CD4-positive, alpha-beta T cell treated with Interleukin-6 at 100 ng/mL for 8 hours (primary cell): Measurements from ENCODE around the gene LHFPL6.

Experiments used
- DNase-seq: peaks from one replicate; pipeline ENCODE4 v3.0.0-alpha.2; 2020; ENCODE audit warnings: mixed read lengths, low spot score

LHFPL6 gene

GRCh38 chr13:39410964-39411363 lies 192.0 kb downstream of the LHFPL6 start:
- no peak for DNase-seq

GRCh38 chr13:39410096-39410901 lies 192.7 kb downstream of the LHFPL6 start:
- DNase-seq: no peak

DNA sequence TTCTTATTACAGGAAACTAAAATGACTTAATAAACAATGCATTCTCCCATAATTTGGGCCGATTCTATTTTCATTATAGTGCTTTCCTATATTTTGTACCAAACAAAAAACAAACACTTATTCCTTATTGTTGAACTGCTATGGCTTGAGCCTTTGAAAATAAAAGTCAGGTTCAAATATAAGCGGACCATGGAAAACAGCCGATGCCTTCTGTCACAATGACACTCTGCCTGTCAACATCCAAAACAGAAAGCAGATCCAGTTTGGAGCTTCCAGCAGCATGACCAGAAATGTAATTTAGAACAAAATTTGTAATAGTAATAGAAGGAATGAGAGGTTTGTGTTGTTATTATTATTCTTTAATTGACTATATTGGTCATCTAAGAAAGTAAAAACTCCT lies 194.5 kb downstream of the LHFPL6 start:
- no peak for DNase-seq

DNA sequence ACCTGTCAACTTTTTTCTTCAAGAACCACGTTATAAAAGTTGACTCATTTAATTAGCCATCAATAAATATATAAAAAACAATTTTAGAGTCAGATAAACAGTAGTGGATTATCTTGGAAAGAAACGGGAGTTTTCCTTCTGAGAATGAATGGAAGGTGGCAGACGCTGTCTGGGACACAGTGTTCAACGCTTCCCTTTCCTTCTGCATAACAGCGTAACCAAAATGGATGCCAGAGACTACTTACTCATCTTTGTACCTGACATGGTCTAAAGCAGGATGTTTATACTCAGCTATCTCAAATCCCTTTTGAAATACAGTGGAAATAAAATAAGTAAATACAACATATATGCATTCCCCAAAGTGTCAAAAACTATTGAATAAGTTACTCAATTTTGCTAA lies 195.2 kb downstream of the LHFPL6 start:
- no peak for DNase-seq

GRCh38 chr13:39407138-39407537 lies 195.9 kb downstream of the LHFPL6 start:
- DNase-seq: no peak

- DNase-seq: no peak
Observed at GRCh38 chr13:39406688-39407087, 196.3 kb downstream of the LHFPL6 start.

- no peak for DNase-seq
Observed at GRCh38 chr13:39405596-39406205, 197.3 kb downstream of the LHFPL6 start.

GRCh38 chr13:39405107-39405506 lies 197.9 kb downstream of the LHFPL6 start:
- DNase-seq: no peak

GRCh38 chr13:39403106-39403505 lies 199.9 kb downstream of the LHFPL6 start:
- no peak for DNase-seq

DNA sequence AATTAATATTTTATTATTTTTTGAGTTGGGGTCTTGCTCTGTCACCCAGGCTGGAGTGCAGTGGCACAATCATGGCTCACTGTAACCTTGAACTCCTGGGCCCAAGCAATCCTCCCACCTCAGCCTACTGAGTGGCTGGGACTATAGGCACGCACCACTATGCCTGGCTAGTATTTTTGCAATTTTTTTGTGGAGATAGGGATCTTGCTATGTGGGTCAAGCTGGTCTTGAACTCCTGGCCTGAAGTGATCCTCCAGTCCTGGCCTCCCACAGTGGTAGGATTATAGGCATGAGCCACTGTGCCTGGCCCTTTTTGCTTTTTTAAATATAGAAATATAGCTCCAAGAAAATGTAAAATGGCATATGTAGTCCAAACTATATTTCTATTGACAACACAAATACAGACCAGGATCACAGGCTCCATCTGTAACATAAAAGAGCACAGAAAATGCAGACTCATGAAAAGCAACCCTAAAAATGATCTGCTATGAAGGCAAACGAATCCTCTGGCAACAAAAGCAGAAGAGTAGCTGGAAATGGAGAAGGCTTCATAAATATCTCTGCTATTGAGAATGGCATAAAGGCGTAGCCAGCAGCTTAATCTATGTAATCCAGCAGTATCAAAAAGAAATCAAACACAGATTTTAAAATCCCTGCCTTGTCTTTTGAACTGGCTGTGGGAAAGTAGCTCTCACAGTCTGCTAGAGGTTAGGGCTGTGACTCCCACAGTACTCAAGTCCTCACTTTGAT lies 200.6 kb downstream of the LHFPL6 start:
- DNase-seq: no peak

- no peak for DNase-seq
Observed at GRCh38 chr13:39401756-39402155, 201.2 kb downstream of the LHFPL6 start.

DNA sequence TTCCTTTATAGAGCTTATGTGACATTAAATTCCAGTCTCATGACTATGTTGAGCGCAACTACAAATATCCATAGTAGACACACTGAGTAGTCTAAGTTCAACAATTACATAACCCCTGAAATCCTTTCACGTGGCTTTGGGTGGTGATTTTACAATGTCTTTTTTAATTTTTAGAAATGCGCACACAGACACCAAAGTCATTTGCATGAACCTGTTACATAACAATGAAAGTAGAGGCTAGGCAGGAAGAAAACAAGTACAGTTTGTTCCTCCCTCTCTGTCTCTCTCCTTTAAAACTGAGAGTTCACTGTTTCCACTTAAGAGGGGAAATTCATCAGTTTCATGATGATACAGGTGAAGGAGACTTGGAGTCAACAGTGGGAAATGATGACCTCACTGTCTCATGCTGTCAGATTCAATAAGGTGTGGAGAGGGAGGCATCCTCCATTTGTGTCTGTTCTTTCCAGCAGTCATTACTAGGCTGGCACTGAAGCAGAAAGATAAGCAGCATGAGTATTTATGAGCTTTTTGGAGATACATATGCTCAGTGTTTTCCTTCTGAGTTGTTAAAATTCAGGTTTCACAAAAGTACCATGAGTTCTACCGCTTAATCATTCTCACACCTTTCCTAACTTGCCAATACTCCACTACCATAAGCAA lies 201.8 kb downstream of the LHFPL6 start:
- no peak for DNase-seq

DNA sequence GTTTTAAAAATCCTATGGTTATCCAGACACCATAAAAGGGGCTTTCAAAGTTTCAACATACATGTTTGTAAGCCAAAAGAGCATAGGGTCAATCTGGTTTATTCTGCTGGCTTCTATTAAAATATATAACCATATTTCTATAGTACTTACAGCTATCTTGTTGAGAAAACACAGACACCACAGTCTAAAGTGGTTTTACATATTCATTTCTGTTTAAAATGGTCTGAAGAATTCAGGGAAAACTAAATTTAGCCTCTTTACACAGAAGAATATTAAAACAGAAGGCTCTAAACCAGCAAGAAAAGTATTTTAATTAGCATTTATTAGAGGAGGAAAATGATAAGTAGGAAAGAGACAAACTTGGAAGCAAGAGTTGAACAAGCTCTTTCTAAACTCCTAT lies 203.9 kb downstream of the LHFPL6 start:
- DNase-seq: no peak

GRCh38 chr13:39397896-39398265 lies 205.1 kb downstream of the LHFPL6 start:
- no peak for DNase-seq

GRCh38 chr13:39397226-39397895 lies 205.6 kb downstream of the LHFPL6 start:
- DNase-seq: no peak

DNA sequence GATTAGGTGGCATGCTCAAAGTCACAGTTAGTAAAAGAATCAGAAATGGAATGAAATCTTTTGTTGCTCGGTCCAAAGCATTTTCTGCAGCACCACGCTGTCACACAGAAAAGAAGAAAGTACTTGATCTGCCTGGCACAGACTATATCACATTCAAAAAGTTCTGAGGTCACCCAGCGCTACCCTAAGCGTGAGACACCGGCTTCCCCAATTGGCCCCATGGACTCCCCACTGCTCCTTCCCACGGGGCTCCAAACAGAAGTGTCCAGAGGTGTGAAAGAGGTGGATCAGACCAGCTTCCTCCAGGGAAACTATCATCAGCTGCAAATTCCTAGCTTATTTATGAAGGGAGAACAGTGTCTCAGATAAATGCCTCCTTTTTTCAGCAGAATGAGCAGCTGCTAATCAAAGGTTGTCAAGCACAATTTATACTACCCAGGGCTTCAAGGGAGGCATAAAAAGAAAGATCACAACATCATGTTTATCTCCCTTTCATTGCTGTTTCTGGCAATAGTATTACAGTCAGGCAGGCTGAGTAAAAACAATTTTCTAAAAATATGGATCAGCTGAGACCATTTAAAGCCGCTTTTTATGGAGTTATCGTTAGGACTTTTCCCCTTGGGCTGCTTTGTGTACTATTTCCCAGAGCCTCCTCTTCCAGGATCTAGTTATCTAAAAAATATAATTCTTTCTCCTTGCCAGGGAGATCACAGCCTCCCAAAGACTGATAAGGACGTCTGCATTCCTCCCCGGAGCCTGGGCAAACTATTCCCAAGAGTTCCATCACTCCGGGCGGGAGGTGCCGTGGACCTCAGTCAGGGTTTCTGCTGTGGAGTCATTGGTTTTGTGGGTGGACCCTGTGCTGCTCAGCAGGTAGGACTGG lies 208.0 kb downstream of the LHFPL6 start:
- no peak for DNase-seq

DNA sequence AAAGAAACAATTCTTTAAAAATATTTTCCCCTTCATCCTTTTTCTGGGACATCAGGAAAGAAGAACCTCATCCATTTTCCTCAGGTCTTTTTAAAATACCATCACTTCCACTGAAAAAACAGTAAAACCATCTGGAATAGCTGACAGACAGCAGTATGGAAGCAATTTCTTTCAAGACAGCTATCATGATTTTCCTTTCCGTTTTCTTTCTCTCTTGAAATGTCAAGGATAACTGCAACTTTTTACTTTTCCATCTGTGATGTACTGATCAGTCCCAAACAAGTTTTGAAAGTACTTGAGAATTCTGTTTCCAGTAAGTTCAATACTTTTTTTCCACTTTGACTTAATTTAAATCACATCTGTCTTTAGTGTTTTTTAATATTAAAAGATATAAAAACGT lies 211.2 kb downstream of the LHFPL6 start:
- DNase-seq: no peak

DNA sequence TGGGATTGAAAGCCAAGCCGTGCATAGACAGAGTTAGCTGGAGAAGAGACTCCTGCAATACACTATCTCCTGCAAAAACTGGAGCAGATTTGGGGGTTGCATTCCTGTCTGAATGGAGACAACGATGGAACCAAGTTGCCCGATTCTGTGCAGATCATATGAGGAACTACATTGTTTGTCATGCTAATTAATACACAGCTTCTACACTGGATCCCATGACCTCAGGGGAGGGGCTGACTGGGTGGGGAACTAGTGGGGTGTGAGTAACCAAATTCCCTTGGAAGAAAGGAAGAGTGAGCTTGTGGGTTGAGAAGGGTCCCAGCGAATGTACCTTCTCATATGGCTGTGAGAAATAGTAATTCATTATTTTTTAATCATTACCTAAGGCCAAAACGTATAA lies 214.0 kb downstream of the LHFPL6 start:
- DNase-seq: no peak

DNA sequence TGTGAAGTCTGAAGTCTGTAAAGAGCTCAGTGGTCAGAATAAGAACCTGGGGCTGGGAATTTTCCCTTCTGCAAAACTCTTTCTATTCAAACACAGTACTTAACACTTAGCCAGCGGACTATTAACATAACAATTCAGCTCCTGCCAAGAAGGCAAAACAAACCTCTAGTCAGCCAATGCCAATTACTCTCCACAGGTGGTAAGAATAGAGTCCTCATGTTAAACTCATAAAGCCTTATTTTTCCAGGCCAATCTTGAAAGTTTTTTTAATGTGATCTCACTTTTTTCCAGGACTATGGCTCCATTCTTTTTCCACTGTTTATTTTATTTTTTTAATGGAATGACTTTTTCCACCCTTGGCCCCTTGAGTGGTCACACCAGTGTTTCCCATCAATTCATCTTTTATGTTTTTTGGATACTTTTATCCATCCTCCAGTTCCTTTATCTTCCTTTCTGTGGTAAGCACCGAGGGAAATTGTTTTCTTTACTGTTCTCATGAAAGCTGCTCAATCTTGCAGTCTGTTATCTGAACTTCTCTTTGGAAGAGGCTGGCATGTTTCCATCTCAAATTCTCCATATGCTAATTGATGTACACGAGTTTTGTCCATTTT lies 217.3 kb downstream of the LHFPL6 start:
- no peak for DNase-seq

- DNase-seq: no peak
Observed at GRCh38 chr13:39385154-39385553, 217.8 kb downstream of the LHFPL6 start.

DNA sequence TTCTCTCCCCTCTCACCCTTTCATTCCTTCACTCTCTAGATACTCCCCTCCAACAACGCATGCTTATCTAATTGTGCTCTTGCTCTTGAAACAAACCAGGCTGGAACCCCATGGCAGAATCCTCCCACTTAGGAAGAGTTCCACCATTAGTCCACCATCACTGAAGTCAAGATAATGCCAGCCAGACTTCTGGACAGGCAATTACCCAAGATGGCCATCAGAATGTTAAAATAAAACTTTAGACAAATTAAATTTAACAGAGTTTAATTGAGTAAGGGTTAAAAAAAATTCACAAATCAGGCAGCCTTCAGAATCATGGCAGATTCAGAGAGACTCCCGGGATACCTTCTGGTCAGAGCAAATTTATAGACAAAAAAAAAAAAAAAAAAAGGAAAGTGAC lies 221.5 kb downstream of the LHFPL6 start:
- DNase-seq: no peak
